Endothelial cell of umbilical vein (primary cell): ENCODE data around the gene CABP2. TPM values are rescaled to one million over a fixed set of nuclear protein-coding genes. Genes with fewer than 3 reads are reported as not detected.

ENCODE experiments used
- BruUV-seq: library from RNA; stranded (reverse); fragments of 400-500 nt; replicated peaks from 2 replicates; lab custom pipeline; 2021; lab: Mats Ljungman, UMichigan
- CTCF ChIA-PET: fragments of 300-600, 350-600 bp; sonication (Branson Sonifier 250); formaldehyde crosslinking; loops from one replicate; lab custom pipeline; 2021; ENCODE audit warnings: antibody characterized with exemption, inconsistent platforms; lab: Charles Lee
- POLR2A ChIA-PET: fragments of 300-600, 350-600 bp; sonication (Branson Sonifier 250); formaldehyde crosslinking; loops from one replicate; lab custom pipeline; 2021; ENCODE audit warnings: antibody characterized with exemption, inconsistent platforms; lab: Charles Lee
- DNase-seq: peaks from one replicate; pipeline ENCODE4 v3.0.0-alpha.2; 2011; ENCODE audit warnings: low read depth, low spot score
- FAIRE-seq: peaks from 2 replicates; lab custom pipeline; 2011; peaks lifted over from hg19 to GRCh38; lab: Jason Lieb, UNC
- H2AFZ ChIP-seq: 2 replicates; pipeline ENCODE4 v1.6.0; 2012; ENCODE audit warnings: low read depth, low read length, control low read depth, inconsistent platforms
- H3K27ac ChIP-seq: 2 replicates; pipeline ENCODE4 v1.5.1; 2011; ENCODE audit warnings: low read depth, mild to moderate bottlenecking, control low read depth, low read length, moderate library complexity; ENCODE audit not compliant: insufficient read depth
- H3K27me3 ChIP-seq, 2 experiments: 2 replicates each; pipeline versions ENCODE4 v1.6.0 to v1.6.1; 2011; ENCODE audit warnings: low read length in 2 of 2, mixed read lengths in 1 of 2; ENCODE audit not compliant: control insufficient read depth in 2 of 2, insufficient read depth in 2 of 2
- H3K36me3 ChIP-seq, 2 experiments: 2 replicates in 1 of 2; 3 replicates in 1 of 2; pipeline ENCODE4 v1.5.1; 2011; ENCODE audit warnings: low read length in 2 of 2, mild to moderate bottlenecking in 1 of 2, moderate library complexity in 1 of 2; ENCODE audit not compliant: control insufficient read depth in 2 of 2, insufficient read depth in 2 of 2; ENCODE audit errors: extremely low read depth in 1 of 2
- H3K4me1 ChIP-seq: 3 replicates; pipeline ENCODE4 v1.5.1; 2011; ENCODE audit warnings: mild to moderate bottlenecking, low read length; ENCODE audit not compliant: control insufficient read depth, insufficient read depth; ENCODE audit errors: extremely low read depth
- H3K4me2 ChIP-seq: 2 replicates; pipeline ENCODE4 v1.6.1; 2011; ENCODE audit warnings: low read length, control low read depth, mixed read lengths; ENCODE audit not compliant: insufficient read depth
- H3K4me3 ChIP-seq, 3 experiments: fragments of 200-600 bp in 1 of 3; sonication (generic), shearing (Covaris generic) in 1 of 3; replicated peaks in 1 of 3; 2 replicates each; pipeline ENCODE4 v1.5.1; 2011 to 2016; ENCODE audit warnings: control low read depth in 3 of 3, low read length in 3 of 3, mild to moderate bottlenecking in 2 of 3, inconsistent platforms in 1 of 3, low read depth in 1 of 3, moderate library complexity in 1 of 3; ENCODE audit not compliant: insufficient read depth in 1 of 3
- H3K79me2 ChIP-seq: 2 replicates; pipeline ENCODE4 v1.6.0; 2012; ENCODE audit warnings: low read length, inconsistent platforms; ENCODE audit not compliant: control insufficient read depth, insufficient read depth
- H3K9ac ChIP-seq: replicated peaks from 2 replicates; pipeline ENCODE3; 2011; ENCODE audit warnings: low read length, control low read depth; ENCODE audit not compliant: insufficient read depth; ENCODE audit errors: extremely low read depth
- H3K9me1 ChIP-seq: replicated peaks from 3 replicates; pipeline ENCODE4 v1.6.0; 2011; ENCODE audit warnings: mild to moderate bottlenecking, low read length; ENCODE audit not compliant: control insufficient read depth, insufficient read depth; ENCODE audit errors: extremely low read depth
- H3K9me3 ChIP-seq: replicated peaks from 2 replicates; pipeline ENCODE4 v1.5.1; 2012; ENCODE audit warnings: low read length, inconsistent platforms; ENCODE audit not compliant: control insufficient read depth, insufficient read depth
- H4K20me1 ChIP-seq: replicated peaks from 2 replicates; pipeline ENCODE3; 2011; ENCODE audit warnings: mild to moderate bottlenecking, low read length; ENCODE audit not compliant: control insufficient read depth, insufficient read depth; ENCODE audit errors: extremely low read depth
- CTCF ChIP-seq, 2 donors: IDR thresholded peaks; 1 replicate in 1 of 2; 2 replicates in 1 of 2; pipeline ENCODE4 v1.5.1; 2011; ENCODE audit warnings: low read length in 2 of 2, mild to moderate bottlenecking in 2 of 2, moderate library complexity in 2 of 2, control low read depth in 1 of 2, inconsistent platforms in 1 of 2, low read depth in 1 of 2; ENCODE audit not compliant: insufficient read depth in 1 of 2; ENCODE audit errors: extremely low read depth in 1 of 2
- EZH2 ChIP-seq: IDR thresholded peaks from 2 replicates; pipeline ENCODE4 v1.6.1; 2012; ENCODE audit warnings: borderline replicate concordance, low read depth, mild to moderate bottlenecking, moderate library complexity, low read length, inconsistent platforms; ENCODE audit not compliant: severe bottlenecking
- FOS ChIP-seq: IDR thresholded peaks from 2 replicates; pipeline ENCODE4 v1.6.1; 2011; ENCODE audit warnings: mild to moderate bottlenecking, low read length, moderate library complexity, borderline replicate concordance; ENCODE audit not compliant: insufficient read depth
- GATA2 ChIP-seq: IDR thresholded peaks from 2 replicates; pipeline ENCODE4 v1.7.0; 2011; ENCODE audit warnings: low read depth, mild to moderate bottlenecking, moderate library complexity, mixed read lengths, low read length; ENCODE audit not compliant: insufficient read length, insufficient read depth
- JUN ChIP-seq: IDR thresholded peaks from 2 replicates; pipeline ENCODE4 v1.6.1; 2011; ENCODE audit warnings: borderline replicate concordance, low read depth; ENCODE audit not compliant: insufficient read length, insufficient read depth
- MAX ChIP-seq: IDR thresholded peaks from 2 replicates; pipeline ENCODE4 v1.6.1; 2011; ENCODE audit not compliant: insufficient read depth, insufficient read length
- MYC ChIP-seq: IDR thresholded peaks from one replicate; pipeline ENCODE4 v1.6.1; 2011; ENCODE audit warnings: mild to moderate bottlenecking, low read depth, low read length
- POLR2A ChIP-seq: IDR thresholded peaks from 2 replicates; pipeline ENCODE4 v1.6.1; 2012; ENCODE audit warnings: low read depth, mild to moderate bottlenecking, control low read depth, low read length
- POLR2AphosphoS5 ChIP-seq: IDR thresholded peaks from 2 replicates; pipeline ENCODE4 v1.6.1; 2012; ENCODE audit warnings: low read depth, mild to moderate bottlenecking, control low read depth, low read length, moderate library complexity; ENCODE audit not compliant: insufficient read depth
- dilution Hi-C: fragments of 300-500 bp; cut with MboI; formaldehyde crosslinking; loops from one replicate; pipeline ENCODE4 v1.15.0; 2019; ENCODE audit warnings: low sequenced_read_pairs; ENCODE audit not compliant: extremely low pct_ligation_motif_present
- intact Hi-C: fragments of 100-400 bp; cut with micrococcal nuclease; formaldehyde crosslinking; loops from one replicate; pipeline ENCODE4 v1.10.0; 2022
- polyA plus RNA-seq, 4 experiments: library from polyadenylated mRNA; depleted of rRNA in 3 of 4; stranded (reverse) in 3 of 4; unstranded in 1 of 4; fragments of >200 nt; gene quantifications; 2 replicates each; pipeline versions ENCODE4 v1.2.1 to v1.2.3, GENCODE V29; 2011 to 2012; ENCODE audit warnings: missing spikeins in 1 of 4
- total RNA-seq: library from RNA; stranded (reverse); gene quantifications from 2 replicates; pipeline ENCODE4 v1.2.3, GENCODE V29; 2021

Gene CABP2
- total and polyA plus RNA-seq, 2 donors (not counting 3 experiments of a cell fraction or from before 2014, with no cell fraction given): not detected

- H3K9me1 ChIP-seq: no peaks in the 10 kb centered on the region
- intact Hi-C loops: loop anchor here (1.0 to 10.0 kb wide), 7 partner anchors 39 to 243 kb away; partner anchors contain the start of genes GPR152, GRK2, GSTP1 and NDUFV1
- peak within 1 kb of the TSS; percentile 52 to 62 (median 53) for H3K4me3 ChIP-seq
- CTCF ChIA-PET: interaction anchor here (1.0 kb wide), 1 partner anchor 106 kb away, joined by 3 read pairs; the partner anchor contains the start of gene PPP1CA
- H2AFZ ChIP-seq: peak within 1 kb of the TSS; percentile 92
- POLR2A ChIA-PET: interaction anchor here (0.6 kb wide), 1 partner anchor 138 kb away, joined by 4 read pairs; no protein-coding TSS in a partner anchor
- dilution Hi-C loops: no loop called here
- peak; percentile 99 for FAIRE-seq
- no peaks in the 10 kb centered on the region for H3K27me3 ChIP-seq
- H3K27ac ChIP-seq: peak within 1 kb of the TSS; percentile 83
- H4K20me1 ChIP-seq: no peaks in the 10 kb centered on the region
- H3K36me3 ChIP-seq: peaks cover 0 to 4% of the 10 kb centered on the region in 2 experiments
- peak within 1 kb of the TSS; percentile 75 for H3K4me2 ChIP-seq
- peak; percentile 99 for DNase-seq
- peak; percentile 63 for TF ChIP-seq EZH2
- TF ChIP-seq JUN: no peak
- TF ChIP-seq MAX: no peak
- no peak for TF ChIP-seq CTCF (IDR thresholded peaks at IDR 0.05; ENCODE audit: extremely low read depth in 1 of 2, insufficient read depth in 1 of 2, low read depth in 1 of 2, low read length in 2 of 2)
- TF ChIP-seq POLR2AphosphoS5: peak; percentile 79
- no peak for TF ChIP-seq GATA2
- no peak for TF ChIP-seq MYC
- TF ChIP-seq POLR2A: peak; percentile 79
- TF ChIP-seq FOS: no peak
- no TSS peak for BruUV-seq
- peak within 1 kb of the TSS; percentile 85 for H3K9ac ChIP-seq
- H3K4me1 ChIP-seq: peaks cover 36% of the 10 kb centered on the region
- no peaks in the 10 kb centered on the region for H3K9me3 ChIP-seq
- peaks cover 11% of the 10 kb centered on the region for H3K79me2 ChIP-seq
Measured at GRCh38 chr11:67507864-67508485, 15.3 kb downstream of the CABP2 start, which contains the start of gene CDK2AP2. Gene CDK2AP2 (minus strand): TSS chr11:67508162. CDS start chr11:67508082, 80 bp downstream.
